GM12878 (cell line): Measurements from ENCODE around the gene ERCC5. TPM values are rescaled to one million over a fixed set of nuclear protein-coding genes. Genes with fewer than 3 reads are reported as not detected.

ENCODE experiments used
- ATAC-seq: fragments of 200-7000 bp; cut with Tn5 transposase; 3 replicates; pipeline ENCODE4 v1.9.1; 2020; ENCODE audit warnings: mild to moderate bottlenecking, moderate library complexity
- BruUV-seq: library from RNA; stranded (reverse); fragments of 400-500 nt; replicated peaks from 2 replicates; lab custom pipeline; 2021; lab: Mats Ljungman, UMichigan
- CTCF ChIA-PET: fragments of 300-600 bp; sonication (Branson Sonifier 250); formaldehyde crosslinking; extraction: SDS; loops from one replicate; lab custom pipeline; 2021; ENCODE audit warnings: inconsistent platforms; lab: Yijun Ruan, JAX
- POLR2A ChIA-PET: fragments of 350-600 bp; formaldehyde crosslinking; extraction: SDS; loops from one replicate; lab custom pipeline; 2021; ENCODE audit warnings: inconsistent platforms; lab: Charles Lee
- RAD21 ChIA-PET: fragments of 300-600 bp; sonication (Branson Sonifier 250); formaldehyde crosslinking; loops from one replicate; lab custom pipeline; 2023; ENCODE audit warnings: antibody characterized with exemption; ENCODE audit not compliant: unreplicated experiment; lab: Charles Lee
- SMC1A ChIA-PET: fragments of 300-600 bp; sonication (Branson Sonifier 250); formaldehyde crosslinking; loops from one replicate; lab custom pipeline; 2023; ENCODE audit not compliant: unreplicated experiment, uncharacterized antibody; lab: Charles Lee
- DNase-seq: peaks from one replicate; pipeline ENCODE4 v3.0.0-alpha.2; 2011; ENCODE audit warnings: low read depth, low spot score
- FAIRE-seq: peaks from 3 replicates; lab custom pipeline; 2011; peaks lifted over from hg19 to GRCh38; lab: Jason Lieb, UNC
- H2AFZ ChIP-seq: 2 replicates; pipeline ENCODE4 v1.6.0; 2011; ENCODE audit warnings: low read depth, low read length, control low read depth; ENCODE audit not compliant: control insufficient read depth
- H3K27ac ChIP-seq: 2 replicates; pipeline ENCODE4 v1.5.1; 2011; ENCODE audit warnings: control low read depth; ENCODE audit not compliant: control insufficient read depth, insufficient read depth
- H3K27me3 ChIP-seq, 2 experiments: replicated peaks in 1 of 2; 2 replicates each; pipeline versions ENCODE4 v1.6.0 to v1.6.1; 2011; ENCODE audit warnings: low read length in 1 of 2; ENCODE audit not compliant: control insufficient read depth in 2 of 2, insufficient read depth in 2 of 2
- H3K36me3 ChIP-seq, 2 experiments: 2 replicates each; pipeline ENCODE4 v1.5.1; 2011; ENCODE audit warnings: low read length in 1 of 2; ENCODE audit not compliant: control insufficient read depth in 2 of 2, insufficient read depth in 2 of 2
- H3K4me1 ChIP-seq: 2 replicates; pipeline ENCODE4 v1.6.1; 2011; ENCODE audit warnings: mild to moderate bottlenecking, low read length, moderate library complexity, mixed read lengths; ENCODE audit not compliant: control insufficient read depth, insufficient read depth
- H3K4me2 ChIP-seq: 2 replicates; pipeline ENCODE4 v1.6.0; 2011; ENCODE audit warnings: control low read depth; ENCODE audit not compliant: control insufficient read depth, insufficient read depth
- H3K4me3 ChIP-seq: fragments of 200-600 bp; sonication (generic); 2 replicates; pipeline ENCODE4 v1.5.1; 2016
- H3K79me2 ChIP-seq: 2 replicates; pipeline ENCODE4 v1.6.0; 2011; ENCODE audit warnings: low read length; ENCODE audit not compliant: control insufficient read depth, insufficient read depth
- H3K9ac ChIP-seq: 2 replicates; pipeline ENCODE4 v1.8.0; 2011; ENCODE audit warnings: low read length, control low read depth, mixed read lengths; ENCODE audit not compliant: control insufficient read depth, insufficient read depth
- H3K9me3 ChIP-seq: replicated peaks from 3 replicates; pipeline ENCODE4 v1.5.1; 2011; ENCODE audit warnings: mild to moderate bottlenecking, low read length; ENCODE audit not compliant: control insufficient read depth, insufficient read depth
- H4K20me1 ChIP-seq: 2 replicates; pipeline ENCODE4 v1.6.0; 2011; ENCODE audit not compliant: control insufficient read depth, insufficient read depth
- CHD1 ChIP-seq: IDR thresholded peaks from 2 replicates; pipeline ENCODE4 v1.6.1; 2012; ENCODE audit warnings: low read depth, low read length, improper control_type of control experiment
- FOXK2 ChIP-seq: fragments of 450-650 bp; IDR thresholded peaks from 2 replicates; pipeline ENCODE4 v1.6.1; 2017; ENCODE audit warnings: mild to moderate bottlenecking, moderate library complexity
- MTA3 ChIP-seq: IDR thresholded peaks from 2 replicates; pipeline ENCODE4 v1.6.1; 2012; ENCODE audit warnings: low read length, inconsistent platforms, borderline replicate concordance
- NFIC ChIP-seq: IDR thresholded peaks from 2 replicates; pipeline ENCODE4 v1.6.1; 2012; ENCODE audit warnings: low read depth, mild to moderate bottlenecking, inconsistent platforms, low read length, moderate library complexity
- POLR2A ChIP-seq: IDR thresholded peaks from 2 replicates; pipeline ENCODE4 v1.6.1; 2011; ENCODE audit warnings: low read depth, mild to moderate bottlenecking, low read length
- RAD51 ChIP-seq: fragments of 450-650 bp; IDR thresholded peaks from 2 replicates; pipeline ENCODE4 v1.6.1; 2016; ENCODE audit warnings: moderate library complexity, mild to moderate bottlenecking, inconsistent platforms
- SREBF1 ChIP-seq: IDR thresholded peaks from 2 replicates; pipeline ENCODE4 v1.6.1; 2012; ENCODE audit warnings: mild to moderate bottlenecking, low read length
- YBX1 ChIP-seq: fragments of 450-650 bp; IDR thresholded peaks from 2 replicates; pipeline ENCODE4 v1.6.1; 2016; ENCODE audit warnings: antibody characterized with exemption
- ZBED1 ChIP-seq: IDR thresholded peaks from 2 replicates; pipeline ENCODE4 v1.6.1; 2016; ENCODE audit warnings: borderline replicate concordance
- WGBS: methylation state at CpG from one replicate; pipeline ENCODE4 v1.1.6; 2016; ENCODE audit warnings: low lambda C conversion rate; ENCODE audit not compliant: insufficient replicate concordance, insufficient coverage; ENCODE audit errors: missing lambda C conversion rate; 5-methylcytosine and 5-hydroxymethylcytosine counted together
- in situ Hi-C: fragments of 300-500 bp; cut with MboI; formaldehyde crosslinking; loops from 9 replicates; pipeline ENCODE4 v1.14.3; 2018; ENCODE audit warnings: mixed read lengths
- intact Hi-C: fragments of 100-400 bp; cut with micrococcal nuclease; formaldehyde crosslinking; loops from one replicate; pipeline ENCODE4 v1.14.2; 2022; ENCODE audit not compliant: unreplicated experiment
- polyA plus RNA-seq, 11 experiments: library from polyadenylated mRNA; depleted of rRNA in 4 of 11; unstranded in 6 of 11; stranded (reverse) in 5 of 11; fragments of >200 nt; fragmentation: Nextera tagmentation in 4 of 11; fragmentation: Illumina TruSeq in 1 of 11; extraction: Ambion mirVana in 4 of 11; extraction: Trizol in 1 of 11; gene quantifications; 1 replicate in 1 of 11; 2 replicates in 10 of 11; pipeline versions ENCODE4 v1.2.1 to v1.2.3, GENCODE V29; 2011 to 2016; ENCODE audit warnings: inconsistent platforms in 2 of 11, missing spikeins in 2 of 11, low read depth in 1 of 11
- total RNA-seq, 4 experiments: library from RNA; depleted of rRNA in 3 of 4; stranded (reverse); fragments of >200 nt in 3 of 4; fragmentation: Illumina TruSeq in 1 of 4; extraction: Trizol in 1 of 4; gene quantifications; 2 replicates each; pipeline versions ENCODE4 v1.2.1 to v1.2.3, GENCODE V29; 2013 to 2021
- TF ChIP-seq, protein P1 (sequence below): fragments of 450-650 bp; formaldehyde crosslinking; IDR thresholded peaks from 2 replicates; pipeline ENCODE4 v1.4.0; 2020; ENCODE audit warnings: mild to moderate bottlenecking, moderate library complexity
- TF ChIP-seq, protein P2 (sequence below): IDR thresholded peaks from 2 replicates; pipeline ENCODE4 v1.6.1; 2011; ENCODE audit warnings: borderline replicate concordance, low read depth, mild to moderate bottlenecking, moderate library complexity, low read length; ENCODE audit not compliant: insufficient read depth, poor library complexity, severe bottlenecking
- TF ChIP-seq, protein P3 (sequence below): fragments of 450-650 bp; IDR thresholded peaks from 2 replicates; pipeline ENCODE4 v1.6.1; 2017; ENCODE audit warnings: borderline replicate concordance
- TF ChIP-seq, protein P4 (sequence below): IDR thresholded peaks from 2 replicates; pipeline ENCODE4 v1.6.1; 2011; ENCODE audit warnings: borderline replicate concordance, low read depth, mild to moderate bottlenecking, moderate library complexity, mixed read lengths, low read length; ENCODE audit not compliant: insufficient read depth; ENCODE audit errors: extremely low read length
- TF ChIP-seq, protein P5 (sequence below), 3 experiments: IDR thresholded peaks in 2 of 3; conservative IDR thresholded peaks in 1 of 3; 2 replicates each; pipeline ENCODE4 v1.5.1; 2011; ENCODE audit warnings: low read depth in 3 of 3, low read length in 3 of 3, mild to moderate bottlenecking in 3 of 3, control low read depth in 2 of 3, moderate library complexity in 2 of 3, inconsistent platforms in 1 of 3, mixed read lengths in 1 of 3; ENCODE audit not compliant: control insufficient read depth in 2 of 3, insufficient read depth in 1 of 3; ENCODE audit errors: extremely low read depth in 1 of 3

ERCC5 gene
- total and polyA plus RNA-seq, 10 of the 15 experiments (the other 5 are each of a cell fraction or from before 2014, with no cell fraction given), result 11.7 to 59.2 (median 41.6) TPM

DNA sequence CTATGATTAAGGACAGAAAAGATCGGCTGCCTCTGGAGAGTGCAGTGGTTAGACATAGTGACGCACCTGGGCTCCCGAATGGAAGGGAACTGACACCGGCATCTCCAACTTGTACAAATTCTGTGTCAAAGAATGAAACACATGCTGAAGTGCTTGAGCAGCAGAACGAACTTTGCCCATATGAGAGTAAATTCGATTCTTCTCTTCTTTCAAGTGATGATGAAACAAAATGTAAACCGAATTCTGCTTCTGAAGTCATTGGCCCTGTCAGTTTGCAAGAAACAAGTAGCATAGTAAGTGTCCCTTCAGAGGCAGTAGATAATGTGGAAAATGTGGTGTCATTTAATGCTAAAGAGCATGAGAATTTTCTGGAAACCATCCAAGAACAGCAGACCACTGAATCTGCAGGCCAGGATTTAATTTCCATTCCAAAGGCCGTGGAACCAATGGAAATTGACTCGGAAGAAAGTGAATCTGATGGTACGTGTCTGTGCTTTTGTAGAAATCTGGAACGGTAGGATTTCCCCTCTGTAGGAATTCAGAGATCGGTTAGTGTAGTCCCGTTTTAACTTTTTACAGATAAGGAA, 16.9 kb downstream of the ERCC5 start (continued):
- TF ChIP-seq, protein P1, sequence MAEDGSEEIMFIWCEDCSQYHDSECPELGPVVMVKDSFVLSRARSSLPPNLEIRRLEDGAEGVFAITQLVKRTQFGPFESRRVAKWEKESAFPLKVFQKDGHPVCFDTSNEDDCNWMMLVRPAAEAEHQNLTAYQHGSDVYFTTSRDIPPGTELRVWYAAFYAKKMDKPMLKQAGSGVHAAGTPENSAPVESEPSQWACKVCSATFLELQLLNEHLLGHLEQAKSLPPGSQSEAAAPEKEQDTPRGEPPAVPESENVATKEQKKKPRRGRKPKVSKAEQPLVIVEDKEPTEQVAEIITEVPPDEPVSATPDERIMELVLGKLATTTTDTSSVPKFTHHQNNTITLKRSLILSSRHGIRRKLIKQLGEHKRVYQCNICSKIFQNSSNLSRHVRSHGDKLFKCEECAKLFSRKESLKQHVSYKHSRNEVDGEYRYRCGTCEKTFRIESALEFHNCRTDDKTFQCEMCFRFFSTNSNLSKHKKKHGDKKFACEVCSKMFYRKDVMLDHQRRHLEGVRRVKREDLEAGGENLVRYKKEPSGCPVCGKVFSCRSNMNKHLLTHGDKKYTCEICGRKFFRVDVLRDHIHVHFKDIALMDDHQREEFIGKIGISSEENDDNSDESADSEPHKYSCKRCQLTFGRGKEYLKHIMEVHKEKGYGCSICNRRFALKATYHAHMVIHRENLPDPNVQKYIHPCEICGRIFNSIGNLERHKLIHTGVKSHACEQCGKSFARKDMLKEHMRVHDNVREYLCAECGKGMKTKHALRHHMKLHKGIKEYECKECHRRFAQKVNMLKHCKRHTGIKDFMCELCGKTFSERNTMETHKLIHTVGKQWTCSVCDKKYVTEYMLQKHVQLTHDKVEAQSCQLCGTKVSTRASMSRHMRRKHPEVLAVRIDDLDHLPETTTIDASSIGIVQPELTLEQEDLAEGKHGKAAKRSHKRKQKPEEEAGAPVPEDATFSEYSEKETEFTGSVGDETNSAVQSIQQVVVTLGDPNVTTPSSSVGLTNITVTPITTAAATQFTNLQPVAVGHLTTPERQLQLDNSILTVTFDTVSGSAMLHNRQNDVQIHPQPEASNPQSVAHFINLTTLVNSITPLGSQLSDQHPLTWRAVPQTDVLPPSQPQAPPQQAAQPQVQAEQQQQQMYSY (CRISPR knock-in tag), result no peak
- TF ChIP-seq SREBF1, result no peak
- TF ChIP-seq CHD1, result no peak
- no peak for TF ChIP-seq YBX1

DNA sequence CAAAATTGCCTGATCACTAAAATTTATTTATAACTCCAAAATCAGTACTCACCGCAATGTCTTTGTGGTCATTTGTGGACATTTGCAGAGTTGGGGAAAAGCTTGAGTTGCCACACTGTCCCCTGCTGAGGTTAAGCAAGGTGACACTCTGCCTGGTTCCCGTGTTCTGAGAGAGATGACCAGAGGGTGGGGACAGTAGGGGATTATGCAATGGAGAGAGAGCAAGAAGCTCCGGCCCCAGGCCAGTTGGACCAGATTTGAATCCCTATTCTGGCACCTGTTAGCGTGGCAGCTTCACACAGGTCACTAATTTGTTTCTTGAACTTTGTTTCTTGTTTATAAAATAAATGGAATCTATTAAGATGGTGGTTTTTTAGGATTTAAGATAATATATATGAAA, 17.8 kb downstream of the ERCC5 start:
- intact Hi-C loops (no loop called here), in situ Hi-C loops (no loop called here)
- Histone ChIP-seq H3K4me1 (no peaks in the 10 kb centered on the region), H4K20me1 (no peaks in the 10 kb centered on the region), H3K27me3 (no peaks in the 10 kb centered on the region), H3K27ac (no peak overlapping the region), H3K4me3 (no peak overlapping the region), H3K4me2 (no peak overlapping the region), H3K9ac (no peak overlapping the region), H2AFZ (no peak overlapping the region), H3K79me2 (no peaks in the 10 kb centered on the region), H3K36me3 (peaks cover 19 to 64% of the 10 kb centered on the region in 2 experiments), H3K9me3 (no peaks in the 10 kb centered on the region)
- CTCF ChIA-PET, result interaction anchor here (1.1 kb wide), 1 partner anchor 35 kb away, joined by 3 read pairs; no protein-coding TSS in a partner anchor
- BruUV-seq, result no TSS peak
- no peak for ATAC-seq
- WGBS, result 88% methylated on average over 4 of the region's 4 CpGs
- POLR2A ChIA-PET, result no interaction called here
- RAD21 ChIA-PET, result no interaction called here
- SMC1A ChIA-PET, result no interaction called here
- FAIRE-seq, result no peak
- no peak for DNase-seq
- TF ChIP-seq, protein P2, sequence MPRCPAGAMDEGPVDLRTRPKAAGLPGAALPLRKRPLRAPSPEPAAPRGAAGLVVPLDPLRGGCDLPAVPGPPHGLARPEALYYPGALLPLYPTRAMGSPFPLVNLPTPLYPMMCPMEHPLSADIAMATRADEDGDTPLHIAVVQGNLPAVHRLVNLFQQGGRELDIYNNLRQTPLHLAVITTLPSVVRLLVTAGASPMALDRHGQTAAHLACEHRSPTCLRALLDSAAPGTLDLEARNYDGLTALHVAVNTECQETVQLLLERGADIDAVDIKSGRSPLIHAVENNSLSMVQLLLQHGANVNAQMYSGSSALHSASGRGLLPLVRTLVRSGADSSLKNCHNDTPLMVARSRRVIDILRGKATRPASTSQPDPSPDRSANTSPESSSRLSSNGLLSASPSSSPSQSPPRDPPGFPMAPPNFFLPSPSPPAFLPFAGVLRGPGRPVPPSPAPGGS, result no peak
- TF ChIP-seq MTA3 (no peak), ZBED1 (no peak), POLR2A (no peak), RAD51 (no peak), NFIC (no peak), FOXK2 (no peak)
- TF ChIP-seq, protein P3, sequence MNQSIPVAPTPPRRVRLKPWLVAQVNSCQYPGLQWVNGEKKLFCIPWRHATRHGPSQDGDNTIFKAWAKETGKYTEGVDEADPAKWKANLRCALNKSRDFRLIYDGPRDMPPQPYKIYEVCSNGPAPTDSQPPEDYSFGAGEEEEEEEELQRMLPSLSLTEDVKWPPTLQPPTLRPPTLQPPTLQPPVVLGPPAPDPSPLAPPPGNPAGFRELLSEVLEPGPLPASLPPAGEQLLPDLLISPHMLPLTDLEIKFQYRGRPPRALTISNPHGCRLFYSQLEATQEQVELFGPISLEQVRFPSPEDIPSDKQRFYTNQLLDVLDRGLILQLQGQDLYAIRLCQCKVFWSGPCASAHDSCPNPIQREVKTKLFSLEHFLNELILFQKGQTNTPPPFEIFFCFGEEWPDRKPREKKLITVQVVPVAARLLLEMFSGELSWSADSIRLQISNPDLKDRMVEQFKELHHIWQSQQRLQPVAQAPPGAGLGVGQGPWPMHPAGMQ, result no peak
- TF ChIP-seq, protein P4, sequence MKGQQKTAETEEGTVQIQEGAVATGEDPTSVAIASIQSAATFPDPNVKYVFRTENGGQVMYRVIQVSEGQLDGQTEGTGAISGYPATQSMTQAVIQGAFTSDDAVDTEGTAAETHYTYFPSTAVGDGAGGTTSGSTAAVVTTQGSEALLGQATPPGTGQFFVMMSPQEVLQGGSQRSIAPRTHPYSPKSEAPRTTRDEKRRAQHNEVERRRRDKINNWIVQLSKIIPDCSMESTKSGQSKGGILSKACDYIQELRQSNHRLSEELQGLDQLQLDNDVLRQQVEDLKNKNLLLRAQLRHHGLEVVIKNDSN, result no peak
- TF ChIP-seq, protein P5, sequence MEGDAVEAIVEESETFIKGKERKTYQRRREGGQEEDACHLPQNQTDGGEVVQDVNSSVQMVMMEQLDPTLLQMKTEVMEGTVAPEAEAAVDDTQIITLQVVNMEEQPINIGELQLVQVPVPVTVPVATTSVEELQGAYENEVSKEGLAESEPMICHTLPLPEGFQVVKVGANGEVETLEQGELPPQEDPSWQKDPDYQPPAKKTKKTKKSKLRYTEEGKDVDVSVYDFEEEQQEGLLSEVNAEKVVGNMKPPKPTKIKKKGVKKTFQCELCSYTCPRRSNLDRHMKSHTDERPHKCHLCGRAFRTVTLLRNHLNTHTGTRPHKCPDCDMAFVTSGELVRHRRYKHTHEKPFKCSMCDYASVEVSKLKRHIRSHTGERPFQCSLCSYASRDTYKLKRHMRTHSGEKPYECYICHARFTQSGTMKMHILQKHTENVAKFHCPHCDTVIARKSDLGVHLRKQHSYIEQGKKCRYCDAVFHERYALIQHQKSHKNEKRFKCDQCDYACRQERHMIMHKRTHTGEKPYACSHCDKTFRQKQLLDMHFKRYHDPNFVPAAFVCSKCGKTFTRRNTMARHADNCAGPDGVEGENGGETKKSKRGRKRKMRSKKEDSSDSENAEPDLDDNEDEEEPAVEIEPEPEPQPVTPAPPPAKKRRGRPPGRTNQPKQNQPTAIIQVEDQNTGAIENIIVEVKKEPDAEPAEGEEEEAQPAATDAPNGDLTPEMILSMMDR (IDR thresholded peaks at IDR 0.05 in 2 of 3, conservative IDR thresholded peaks at IDR 0.05 in 1 of 3; ENCODE audit: control insufficient read depth in 2 of 3, extremely low read depth in 1 of 3, insufficient read depth in 1 of 3, low read depth in 3 of 3, low read length in 3 of 3), result no peak
